Stimulated activated CD4-positive, alpha-beta T cell treated with anti-CD3 and anti-CD28 coated beads, Interleukin-15, amount 100 ng/mL, for 24 hours (primary cell): Measurements from ENCODE around the gene ZNF431.
"Not testable (repeated sequence)": the region's sequence is repeated elsewhere in the genome, so short reads cannot be mapped to it uniquely, and the experiment has no call there.

Experiments
- DNase-seq: peaks from one replicate; pipeline ENCODE4 v3.0.0-alpha.2; 2020

The ZNF431 gene

GRCh38 chr19:21141787-21142464 is at the start of gene ZNF431:
Gene ZNF431 (plus strand): TSS chr19:21142040. CDS start chr19:21142184, 144 bp downstream.
- DNase-seq: peak; percentile 90

- no peak for DNase-seq
These were observed 49.7 kb upstream of the ZNF431 start for GRCh38 chr19:21092109-21092508.

GRCh38 chr19:21094347-21095025 is 47.4 kb upstream of the ZNF431 start:
- DNase-seq: no peak

- DNase-seq: no peak
These were observed 43.5 kb upstream of the ZNF431 start for GRCh38 chr19:21098291-21098690.

- no peak for DNase-seq
These were observed 40.2 kb upstream of the ZNF431 start for GRCh38 chr19:21101521-21102242.

- DNase-seq: no peak
These were observed 32.7 kb upstream of the ZNF431 start for GRCh38 chr19:21109116-21109515.

GRCh38 chr19:21110183-21110582 is 31.7 kb upstream of the ZNF431 start:
- no peak for DNase-seq

GRCh38 chr19:21115430-21115829 is 26.4 kb upstream of the ZNF431 start:
- DNase-seq: no peak

- DNase-seq: no peak
These were observed 24.6 kb upstream of the ZNF431 start for GRCh38 chr19:21117041-21117907.

GRCh38 chr19:21126078-21126477 is 15.8 kb upstream of the ZNF431 start:
- DNase-seq: no peak

GRCh38 chr19:21127001-21127400 is 14.8 kb upstream of the ZNF431 start:
- DNase-seq: no peak

- no peak for DNase-seq
These were observed 13.9 kb upstream of the ZNF431 start for GRCh38 chr19:21127898-21128297.

- no peak for DNase-seq
These were observed 12.7 kb upstream of the ZNF431 start for GRCh38 chr19:21128901-21129698.

- no peak for DNase-seq
These were observed 11.6 kb upstream of the ZNF431 start for GRCh38 chr19:21130097-21130775.

GRCh38 chr19:21133633-21134032 is 8.2 kb upstream of the ZNF431 start:
- DNase-seq: no peak

GRCh38 chr19:21134934-21135366 is 6.9 kb upstream of the ZNF431 start:
- no peak for DNase-seq

- DNase-seq: no peak
These were observed 6.4 kb upstream of the ZNF431 start for GRCh38 chr19:21135433-21135832.

- DNase-seq: no peak
These were observed 3.7 kb upstream of the ZNF431 start for GRCh38 chr19:21138130-21138529.

GRCh38 chr19:21141006-21141405 is 834 bp upstream of the ZNF431 start:
- not testable (repeated sequence) for DNase-seq

- DNase-seq: no peak
These were observed 1.6 kb downstream of the ZNF431 start for GRCh38 chr19:21143428-21143827.

GRCh38 chr19:21143854-21144253 is 2.0 kb downstream of the ZNF431 start:
- no peak for DNase-seq
